Muscle of leg (tissue), 11 donors: ENCODE results near the gene TRAPPC10. TPM values are rescaled to one million over a fixed set of nuclear protein-coding genes. Genes with fewer than 3 reads are reported as not detected.

Source experiments
- DNase-seq: peaks from one replicate; pipeline ENCODE4 v3.0.0; 2013
- H3K27ac ChIP-seq: one replicate; pipeline ENCODE4 v1.5.1; 2013; ENCODE audit warnings: mild to moderate bottlenecking, low read length, control low read depth
- H3K27me3 ChIP-seq: one replicate; pipeline ENCODE4 v1.6.1; 2013; ENCODE audit warnings: low read length; ENCODE audit not compliant: control insufficient read depth, insufficient read depth
- H3K36me3 ChIP-seq: one replicate; pipeline ENCODE4 v1.6.1; 2013; ENCODE audit warnings: low read length; ENCODE audit not compliant: control insufficient read depth, insufficient read depth
- H3K4me1 ChIP-seq: one replicate; pipeline ENCODE4 v1.6.1; 2013; ENCODE audit warnings: low read length; ENCODE audit not compliant: control insufficient read depth, insufficient read depth
- H3K4me3 ChIP-seq: one replicate; pipeline ENCODE4 v1.5.1; 2013; ENCODE audit warnings: low read length, control low read depth
- H3K9me3 ChIP-seq: replicated peaks from 2 replicates; pipeline ENCODE4 v1.6.1; 2013; ENCODE audit warnings: low read depth, low read length; ENCODE audit not compliant: control insufficient read depth
- WGBS: methylation state at CpG from one replicate; pipeline ENCODE4 v1.1.5; 2013; ENCODE audit warnings: missing lambda C conversion rate; ENCODE audit not compliant: insufficient coverage; 5-methylcytosine and 5-hydroxymethylcytosine counted together
- polyA plus RNA-seq, 8 donors: library from polyadenylated mRNA; unstranded; fragments of 120-200 nt; gene quantifications; one replicate each; pipeline versions ENCODE4 v1.2.1 to v1.2.3, GENCODE V29; 2013; ENCODE audit warnings: inconsistent platforms in 1 of 8, low replicate concordance in 1 of 8; ENCODE audit not compliant: insufficient read length in 8 of 8, insufficient read depth in 1 of 8
- total RNA-seq: library from RNA; stranded (reverse); fragments of 120-200 nt; gene quantifications from one replicate; pipeline ENCODE4 v1.2.4, GENCODE V29; 2013

TRAPPC10 gene
- total and polyA plus RNA-seq, 9 donors, result 9.9 to 16.7 (median 12.0) TPM

- Histone ChIP-seq H3K36me3 (no peaks in the 10 kb centered on the region), H3K27ac (peak overlapping the region; percentile 74), H3K4me3 (no peak overlapping the region), H3K4me1 (peaks cover 7% of the 10 kb centered on the region), H3K9me3 (no peaks in the 10 kb centered on the region), H3K27me3 (no peaks in the 10 kb centered on the region)
- WGBS, result 16% methylated on average over 5 of the region's 8 CpGs
- DNase-seq, result peak; percentile 80
Measured at GRCh38 chr21:44024887-44025353, 12.8 kb downstream of the TRAPPC10 start.

- H3K4me3 ChIP-seq, result no peak overlapping the region
- H3K36me3 ChIP-seq, result peaks cover 4% of the 10 kb centered on the region
- H3K4me1 ChIP-seq, result peaks cover 4% of the 10 kb centered on the region
- H3K27ac ChIP-seq, result no peak overlapping the region
- no peaks in the 10 kb centered on the region for H3K9me3 ChIP-seq
- WGBS, result 98% methylated on average over 5 of the region's 8 CpGs
- no peaks in the 10 kb centered on the region for H3K27me3 ChIP-seq
- no peak for DNase-seq
Measured at GRCh38 chr21:44027607-44028286, 15.6 kb downstream of the TRAPPC10 start.

GRCh38 chr21:44028287-44028659 lies 16.2 kb downstream of the TRAPPC10 start:
- DNase-seq, result no peak
- Histone ChIP-seq H3K27me3 (no peaks in the 10 kb centered on the region), H3K4me1 (peaks cover 4% of the 10 kb centered on the region), H3K36me3 (peaks cover 6% of the 10 kb centered on the region), H3K4me3 (no peak overlapping the region), H3K27ac (no peak overlapping the region), H3K9me3 (no peaks in the 10 kb centered on the region)
- whole genome bisulfite sequencing, result 82% methylated on average over 4 of the region's 6 CpGs

GRCh38 chr21:44029460-44030087 lies 17.5 kb downstream of the TRAPPC10 start:
- Histone ChIP-seq H3K4me3 (no peak overlapping the region), H3K36me3 (peaks cover 15% of the 10 kb centered on the region), H3K4me1 (peaks cover 4% of the 10 kb centered on the region), H3K27me3 (no peaks in the 10 kb centered on the region), H3K27ac (no peak overlapping the region), H3K9me3 (no peaks in the 10 kb centered on the region)
- no peak for DNase-seq
- WGBS, result 98% methylated on average over 5 of the region's 6 CpGs

- no peak overlapping the region for H3K27ac ChIP-seq
- no peak for DNase-seq
- H3K9me3 ChIP-seq, result no peaks in the 10 kb centered on the region
- no peaks in the 10 kb centered on the region for H3K4me1 ChIP-seq
- H3K27me3 ChIP-seq, result no peaks in the 10 kb centered on the region
- 96% methylated on average over 2 of the region's 4 CpGs for WGBS
- no peak overlapping the region for H3K4me3 ChIP-seq
- peaks cover 48% of the 10 kb centered on the region for H3K36me3 ChIP-seq
Measured at GRCh38 chr21:44035244-44035643, 23.1 kb downstream of the TRAPPC10 start.

- no peak for DNase-seq
- no peaks in the 10 kb centered on the region for H3K4me1 ChIP-seq
- H3K36me3 ChIP-seq, result peaks cover 44% of the 10 kb centered on the region
- H3K4me3 ChIP-seq, result no peak overlapping the region
- no peak overlapping the region for H3K27ac ChIP-seq
- no peaks in the 10 kb centered on the region for H3K27me3 ChIP-seq
- WGBS, result 91% methylated on average over 11 of the region's 14 CpGs
- no peaks in the 10 kb centered on the region for H3K9me3 ChIP-seq
Measured at GRCh38 chr21:44038063-44038462, 26.0 kb downstream of the TRAPPC10 start.

- WGBS, result 80% methylated on average over 1 of the region's 5 CpGs
- Histone ChIP-seq H3K4me1 (no peaks in the 10 kb centered on the region), H3K27ac (no peak overlapping the region), H3K4me3 (no peak overlapping the region), H3K9me3 (no peaks in the 10 kb centered on the region), H3K27me3 (no peaks in the 10 kb centered on the region), H3K36me3 (peaks cover 34% of the 10 kb centered on the region)
- DNase-seq, result no peak
Measured at GRCh38 chr21:44039828-44040227, 27.7 kb downstream of the TRAPPC10 start.

- WGBS, result no CpG with 5 or more reads among the region's 6 CpGs
- H3K4me3 ChIP-seq, result no peak overlapping the region
- H3K36me3 ChIP-seq, result peaks cover 13% of the 10 kb centered on the region
Measured at GRCh38 chr21:44043613-44044012, 31.5 kb downstream of the TRAPPC10 start.

GRCh38 chr21:44046734-44047133 lies 34.6 kb downstream of the TRAPPC10 start:
- Histone ChIP-seq H3K4me1 (no peaks in the 10 kb centered on the region), H3K27me3 (no peaks in the 10 kb centered on the region), H3K4me3 (no peak overlapping the region), H3K27ac (no peak overlapping the region), H3K9me3 (no peaks in the 10 kb centered on the region), H3K36me3 (peaks cover 9% of the 10 kb centered on the region)
- DNase-seq, result no peak
- 95% methylated on average over 7 of the region's 18 CpGs for whole genome bisulfite sequencing

More at GRCh38 chr21:44043613-44044012, 31.5 kb downstream of the TRAPPC10 start:
- Histone ChIP-seq H3K27me3 (no peaks in the 10 kb centered on the region), H3K4me1 (no peaks in the 10 kb centered on the region), H3K9me3 (no peaks in the 10 kb centered on the region), H3K27ac (no peak overlapping the region)
- DNase-seq, result no peak

- WGBS, result 90% methylated on average over 7 of the region's 7 CpGs
- Histone ChIP-seq H3K27me3 (no peaks in the 10 kb centered on the region), H3K27ac (no peak overlapping the region), H3K36me3 (peaks cover 12% of the 10 kb centered on the region), H3K9me3 (no peaks in the 10 kb centered on the region), H3K4me1 (no peaks in the 10 kb centered on the region), H3K4me3 (no peak overlapping the region)
- no peak for DNase-seq
Measured at GRCh38 chr21:44047996-44048560, 36.0 kb downstream of the TRAPPC10 start.
